Skeletal muscle tissue (tissue), 5 donors: ENCODE measurements around the gene TOP2B. TPM values are rescaled to one million over a fixed set of nuclear protein-coding genes. Genes with fewer than 3 reads are reported as not detected.

Source experiments
- H3K27ac ChIP-seq: one replicate; pipeline ENCODE4 v1.7.0; 2013; ENCODE audit warnings: mild to moderate bottlenecking, low read depth, low read length, inconsistent platforms
- H3K27me3 ChIP-seq, 3 donors: one replicate each; pipeline ENCODE4 v1.7.0; 2013; ENCODE audit warnings: low read length in 3 of 3; ENCODE audit not compliant: control insufficient read depth in 3 of 3, insufficient read depth in 3 of 3
- H3K36me3 ChIP-seq, 3 donors: one replicate each; pipeline ENCODE4 v1.7.0; 2013; ENCODE audit warnings: low read length in 3 of 3; ENCODE audit not compliant: control insufficient read depth in 3 of 3, insufficient read depth in 3 of 3
- H3K4me1 ChIP-seq, 3 donors: one replicate each; pipeline ENCODE4 v1.7.0; 2013; ENCODE audit warnings: low read length in 3 of 3, mild to moderate bottlenecking in 3 of 3; ENCODE audit not compliant: control insufficient read depth in 3 of 3, insufficient read depth in 3 of 3
- H3K4me3 ChIP-seq, 3 donors: one replicate each; pipeline ENCODE4 v1.7.0; 2013; ENCODE audit warnings: low read length in 3 of 3
- H3K9ac ChIP-seq, 3 donors: one replicate each; pipeline ENCODE4 v1.7.0; 2013; ENCODE audit warnings: low read length in 3 of 3, mild to moderate bottlenecking in 3 of 3, moderate library complexity in 2 of 3, low read depth in 1 of 3
- H3K9me3 ChIP-seq, 3 donors: one replicate each; pipeline ENCODE4 v1.7.0; 2013; ENCODE audit warnings: low read length in 3 of 3; ENCODE audit not compliant: control insufficient read depth in 3 of 3
- small RNA-seq: library from RNA; depleted of rRNA; stranded (forward); fragments of <200 nt; gene quantifications from one replicate; pipeline ENCODE3, GENCODE V24; 2014
- total RNA-seq: library from RNA; depleted of rRNA; stranded (reverse); fragments of >200 nt; gene quantifications from one replicate; pipeline ENCODE4 v1.2.3, GENCODE V29; 2014
- donor health status: Osteomylitis.

Gene TOP2B
- total RNA-seq, 1 donor from 2014 or later, result 75.2 TPM

- Histone ChIP-seq H3K36me3 (no peaks in the 10 kb centered on the region), H3K27ac (peak overlapping the region; percentile 7), H3K4me1 (peaks cover 13 to 19% (median 14%) of the 10 kb centered on the region in 3 donors), H3K27me3 (no peaks in the 10 kb centered on the region), H3K4me3 (no peak overlapping the region), H3K9ac (no peak overlapping the region), H3K9me3 (no peaks in the 10 kb centered on the region)
Measured at GRCh38 chr3:25555695-25556437, 108.8 kb downstream of the TOP2B start.

GRCh38 chr3:25554376-25554775 lies 110.3 kb downstream of the TOP2B start:
- Histone ChIP-seq H3K4me3 (no peak overlapping the region), H3K36me3 (no peaks in the 10 kb centered on the region), H3K9ac (no peak overlapping the region), H3K27ac (no peak overlapping the region), H3K9me3 (no peaks in the 10 kb centered on the region), H3K4me1 (peaks cover 13 to 19% (median 14%) of the 10 kb centered on the region in 3 donors), H3K27me3 (no peaks in the 10 kb centered on the region)

- no peak overlapping the region for H3K9ac ChIP-seq
- no peak overlapping the region for H3K4me3 ChIP-seq
- H3K27me3 ChIP-seq, result no peaks in the 10 kb centered on the region
- peaks cover 8 to 12% (median 9%) of the 10 kb centered on the region in 3 donors for H3K4me1 ChIP-seq
- no peaks in the 10 kb centered on the region for H3K9me3 ChIP-seq
- H3K36me3 ChIP-seq, result no peaks in the 10 kb centered on the region
- H3K27ac ChIP-seq, result no peak overlapping the region
Measured at GRCh38 chr3:25552251-25552650, 112.5 kb downstream of the TOP2B start.

GRCh38 chr3:25548836-25549235 lies 115.9 kb downstream of the TOP2B start:
- Histone ChIP-seq H3K9ac (no peak overlapping the region), H3K9me3 (no peaks in the 10 kb centered on the region), H3K27ac (no peak overlapping the region), H3K4me1 (no peaks in the 10 kb centered on the region), H3K27me3 (no peaks in the 10 kb centered on the region), H3K36me3 (no peaks in the 10 kb centered on the region), H3K4me3 (no peak overlapping the region)

- Histone ChIP-seq H3K9ac (no peak overlapping the region), H3K4me1 (no peaks in the 10 kb centered on the region), H3K36me3 (no peaks in the 10 kb centered on the region), H3K9me3 (no peaks in the 10 kb centered on the region), H3K27me3 (no peaks in the 10 kb centered on the region), H3K27ac (no peak overlapping the region), H3K4me3 (no peak overlapping the region)
Measured at GRCh38 chr3:25547943-25548674, 116.6 kb downstream of the TOP2B start.

Small RNA genes lying within 50 kb of the gene (small RNA-seq; reads per million reads assigned to genes)
- gene CRIP1P2 (not detected), gene RF01161 (0.14 reads per million), gene RF02271 (not detected)

Other genes with a start within 250 kb of the TOP2B start
- 20.9 TPM for gene RARB, start 236.6 kb downstream of the TOP2B start, total RNA-seq
- gene NGLY1, start 118.5 kb upstream of the TOP2B start, total RNA-seq, result 45.9 TPM
- 6.3 TPM for gene OXSM, start 125.2 kb upstream of the TOP2B start, total RNA-seq